ENCODE results near the gene TGM5. TPM values are rescaled to one million over a fixed set of nuclear protein-coding genes. Genes with fewer than 3 reads are reported as not detected.

TGM5 gene
- total and polyA plus RNA-seq, 2 donors (not counting 3 experiments of a cell fraction or from before 2014, with no cell fraction given), result not detected

DNA sequence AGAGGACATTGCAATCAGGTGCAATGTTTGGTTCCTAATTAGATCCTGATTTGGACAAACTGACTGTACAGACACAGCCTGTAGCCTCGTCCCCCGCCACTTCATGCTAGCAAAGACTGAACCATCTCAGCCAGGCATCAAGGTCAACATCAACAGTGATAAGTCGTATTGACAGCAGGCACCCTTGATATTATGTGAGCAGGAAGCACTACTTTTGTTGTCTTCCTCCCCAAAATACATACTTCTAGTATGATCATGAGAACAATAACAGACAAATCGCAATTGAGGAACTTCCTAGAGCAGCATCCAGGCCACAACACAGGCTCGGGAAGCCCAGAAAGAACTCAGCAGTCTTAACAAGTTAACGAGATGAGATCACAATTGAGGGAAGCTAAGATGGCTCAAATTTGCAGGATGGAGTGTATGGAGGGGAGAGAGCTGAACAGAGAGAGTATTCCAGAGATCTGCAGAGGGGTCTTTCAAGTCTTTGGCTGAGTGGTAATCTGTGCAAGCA lies 20.4 kb downstream of the TGM5 start:
- ChIA-PET POLR2A (no interaction called here), CTCF (interaction anchor here (1.5 to 4.6 kb wide), 2 partner anchors 20 to 39 kb away, joined by 4 to 28 read pairs; no protein-coding TSS in a partner anchor)
- H3K9ac ChIP-seq (replicated peaks; ENCODE audit: extremely low read depth, insufficient read depth, low read length), result no peak overlapping the region
- no peaks in the 10 kb centered on the region for H3K36me3 ChIP-seq (ENCODE audit: control insufficient read depth in 2 of 2, extremely low read depth in 1 of 2, insufficient read depth in 2 of 2, low read length in 2 of 2)
- DNase-seq (ENCODE audit: low read depth, low spot score) (no peak), FAIRE-seq (no peak)
- no peak overlapping the region for H3K4me2 ChIP-seq (ENCODE audit: insufficient read depth, low read length)
- no peaks in the 10 kb centered on the region for H3K4me1 ChIP-seq (ENCODE audit: control insufficient read depth, extremely low read depth, insufficient read depth, low read length)
- no peak overlapping the region for H2AFZ ChIP-seq (ENCODE audit: low read depth, low read length)
- no peak overlapping the region for H3K27ac ChIP-seq (ENCODE audit: insufficient read depth, low read depth, low read length)
- dilution Hi-C loops (cut with MboI; ENCODE audit: extremely low pct_ligation_motif_present, low sequenced_read_pairs), result no loop called here
- BruUV-seq (replicated peaks), result no TSS peak
- H3K79me2 ChIP-seq (ENCODE audit: control insufficient read depth, insufficient read depth, low read length), result no peaks in the 10 kb centered on the region
- intact Hi-C loops (cut with micrococcal nuclease), result no loop called here
- no peak overlapping the region for H3K4me3 ChIP-seq (replicated peaks in 1 of 3; ENCODE audit: insufficient read depth in 1 of 3, low read depth in 1 of 3, low read length in 3 of 3)
- H3K9me3 ChIP-seq (replicated peaks; ENCODE audit: control insufficient read depth, insufficient read depth, low read length), result no peaks in the 10 kb centered on the region
- no peaks in the 10 kb centered on the region for H4K20me1 ChIP-seq (replicated peaks; ENCODE audit: control insufficient read depth, extremely low read depth, insufficient read depth, low read length)
- no peaks in the 10 kb centered on the region for H3K9me1 ChIP-seq (replicated peaks; ENCODE audit: control insufficient read depth, extremely low read depth, insufficient read depth, low read length)
- H3K27me3 ChIP-seq (ENCODE audit: control insufficient read depth in 2 of 2, insufficient read depth in 2 of 2, low read length in 2 of 2), result peaks cover 8 to 14% of the 10 kb centered on the region in 2 experiments
- TF ChIP-seq, protein P1, sequence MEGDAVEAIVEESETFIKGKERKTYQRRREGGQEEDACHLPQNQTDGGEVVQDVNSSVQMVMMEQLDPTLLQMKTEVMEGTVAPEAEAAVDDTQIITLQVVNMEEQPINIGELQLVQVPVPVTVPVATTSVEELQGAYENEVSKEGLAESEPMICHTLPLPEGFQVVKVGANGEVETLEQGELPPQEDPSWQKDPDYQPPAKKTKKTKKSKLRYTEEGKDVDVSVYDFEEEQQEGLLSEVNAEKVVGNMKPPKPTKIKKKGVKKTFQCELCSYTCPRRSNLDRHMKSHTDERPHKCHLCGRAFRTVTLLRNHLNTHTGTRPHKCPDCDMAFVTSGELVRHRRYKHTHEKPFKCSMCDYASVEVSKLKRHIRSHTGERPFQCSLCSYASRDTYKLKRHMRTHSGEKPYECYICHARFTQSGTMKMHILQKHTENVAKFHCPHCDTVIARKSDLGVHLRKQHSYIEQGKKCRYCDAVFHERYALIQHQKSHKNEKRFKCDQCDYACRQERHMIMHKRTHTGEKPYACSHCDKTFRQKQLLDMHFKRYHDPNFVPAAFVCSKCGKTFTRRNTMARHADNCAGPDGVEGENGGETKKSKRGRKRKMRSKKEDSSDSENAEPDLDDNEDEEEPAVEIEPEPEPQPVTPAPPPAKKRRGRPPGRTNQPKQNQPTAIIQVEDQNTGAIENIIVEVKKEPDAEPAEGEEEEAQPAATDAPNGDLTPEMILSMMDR (IDR thresholded peaks at IDR 0.05; ENCODE audit: extremely low read depth in 1 of 2, insufficient read depth in 1 of 2, low read depth in 1 of 2, low read length in 2 of 2), result no peak
- TF ChIP-seq EZH2 (IDR thresholded peaks at IDR 0.05; ENCODE audit: borderline replicate concordance, low read depth, low read length, severe bottlenecking) (no peak), FOS (IDR thresholded peaks at IDR 0.05; ENCODE audit: borderline replicate concordance, insufficient read depth, low read length) (no peak), JUN (IDR thresholded peaks at IDR 0.05; ENCODE audit: borderline replicate concordance, insufficient read depth, insufficient read length, low read depth) (no peak), MYC (IDR thresholded peaks at IDR 0.05; ENCODE audit: low read depth, low read length) (no peak), GATA2 (IDR thresholded peaks at IDR 0.05; ENCODE audit: insufficient read depth, insufficient read length, low read depth, low read length) (no peak), POLR2A (IDR thresholded peaks at IDR 0.05; ENCODE audit: low read depth, low read length) (no peak), POLR2AphosphoS5 (IDR thresholded peaks at IDR 0.05; ENCODE audit: insufficient read depth, low read depth, low read length) (no peak)
- TF ChIP-seq, protein P2, sequence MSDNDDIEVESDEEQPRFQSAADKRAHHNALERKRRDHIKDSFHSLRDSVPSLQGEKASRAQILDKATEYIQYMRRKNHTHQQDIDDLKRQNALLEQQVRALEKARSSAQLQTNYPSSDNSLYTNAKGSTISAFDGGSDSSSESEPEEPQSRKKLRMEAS (IDR thresholded peaks at IDR 0.05; ENCODE audit: insufficient read depth, insufficient read length), result no peak
